GM10266 (cell line): Measurements from ENCODE around the gene AK8.

Experiments used
- DNase-seq: peaks from one replicate; pipeline ENCODE4 v3.0.0; 2012; ENCODE audit errors: extremely low spot score
- TF ChIP-seq, protein P1 (sequence below): IDR thresholded peaks from 2 replicates; pipeline ENCODE4 v1.5.1; 2012; ENCODE audit warnings: mild to moderate bottlenecking, low read depth; ENCODE audit not compliant: control insufficient read depth, insufficient read depth; ENCODE audit errors: missing control alignments

The AK8 gene

DNA sequence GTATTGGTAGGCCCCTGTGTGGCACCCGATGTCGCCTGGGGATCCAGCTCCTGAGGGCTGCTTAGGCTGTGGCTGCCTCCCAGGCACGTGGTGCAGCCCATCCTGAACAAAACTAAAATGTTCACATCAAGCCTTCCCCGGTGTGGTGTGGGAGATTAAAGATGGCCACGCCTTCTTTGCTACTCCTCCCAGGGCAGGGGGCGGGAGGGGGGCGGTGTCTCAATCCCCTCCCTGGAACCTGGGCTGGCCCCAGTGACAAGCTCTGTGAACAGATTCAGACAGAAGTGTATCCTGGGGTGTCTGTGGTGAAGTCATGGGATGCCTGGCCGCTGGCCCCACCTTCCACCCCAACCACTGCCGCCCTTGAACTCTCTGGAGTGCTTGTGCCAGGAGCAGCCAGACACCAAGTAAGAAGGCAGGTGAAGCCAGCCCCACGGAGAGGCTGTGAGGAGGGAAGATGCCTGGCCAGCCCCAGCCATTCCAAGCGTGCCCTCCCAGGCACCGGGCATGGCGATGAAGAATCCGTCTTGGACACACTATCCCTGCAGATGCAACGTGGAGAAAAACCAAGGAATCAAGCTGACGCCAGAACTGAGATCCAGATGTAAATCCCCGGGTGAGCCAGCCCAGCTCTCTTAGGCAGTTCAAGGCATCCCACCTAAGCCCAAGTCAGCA lies 75.8 kb downstream of the AK8 start:
- TF ChIP-seq, protein P1, sequence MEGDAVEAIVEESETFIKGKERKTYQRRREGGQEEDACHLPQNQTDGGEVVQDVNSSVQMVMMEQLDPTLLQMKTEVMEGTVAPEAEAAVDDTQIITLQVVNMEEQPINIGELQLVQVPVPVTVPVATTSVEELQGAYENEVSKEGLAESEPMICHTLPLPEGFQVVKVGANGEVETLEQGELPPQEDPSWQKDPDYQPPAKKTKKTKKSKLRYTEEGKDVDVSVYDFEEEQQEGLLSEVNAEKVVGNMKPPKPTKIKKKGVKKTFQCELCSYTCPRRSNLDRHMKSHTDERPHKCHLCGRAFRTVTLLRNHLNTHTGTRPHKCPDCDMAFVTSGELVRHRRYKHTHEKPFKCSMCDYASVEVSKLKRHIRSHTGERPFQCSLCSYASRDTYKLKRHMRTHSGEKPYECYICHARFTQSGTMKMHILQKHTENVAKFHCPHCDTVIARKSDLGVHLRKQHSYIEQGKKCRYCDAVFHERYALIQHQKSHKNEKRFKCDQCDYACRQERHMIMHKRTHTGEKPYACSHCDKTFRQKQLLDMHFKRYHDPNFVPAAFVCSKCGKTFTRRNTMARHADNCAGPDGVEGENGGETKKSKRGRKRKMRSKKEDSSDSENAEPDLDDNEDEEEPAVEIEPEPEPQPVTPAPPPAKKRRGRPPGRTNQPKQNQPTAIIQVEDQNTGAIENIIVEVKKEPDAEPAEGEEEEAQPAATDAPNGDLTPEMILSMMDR = no peak
- no peak for DNase-seq

GRCh38 chr9:132801659-132802058 lies 76.4 kb downstream of the AK8 start:
- TF ChIP-seq, protein P1 = no peak
- no peak for DNase-seq

DNA sequence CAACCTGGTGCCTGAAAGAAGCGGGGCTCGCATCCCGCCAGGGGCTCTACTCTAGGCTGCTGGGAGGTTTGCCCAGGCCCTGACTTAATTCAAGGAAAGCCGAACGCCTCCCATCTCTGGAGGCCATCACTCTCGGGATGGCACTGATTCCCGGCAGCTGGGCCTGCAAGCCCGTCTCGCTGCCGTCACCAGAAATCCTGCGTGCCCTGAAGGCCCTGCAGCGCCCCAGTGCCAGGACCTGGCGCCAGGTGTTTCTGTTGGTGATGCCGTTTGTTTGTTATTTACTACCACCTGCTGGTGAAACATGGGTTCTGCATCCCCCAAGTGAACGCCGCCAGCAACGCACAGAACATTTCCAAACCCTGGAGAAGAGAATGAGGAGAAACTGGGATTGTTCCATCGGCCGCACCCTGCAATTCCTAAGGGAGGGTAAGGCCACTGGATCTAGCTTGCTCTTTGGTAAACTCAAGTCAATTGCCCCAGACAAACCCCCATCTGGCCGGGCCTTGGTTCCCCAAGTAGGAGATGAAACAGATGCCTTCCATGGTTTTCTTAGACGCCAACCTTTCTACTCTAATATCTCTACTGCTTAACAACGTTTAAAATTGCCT lies 77.9 kb downstream of the AK8 start:
- DNase-seq = peak; percentile 74
- TF ChIP-seq, protein P1 = peak; percentile 87

GRCh38 chr9:132798817-132799790 lies 79.0 kb downstream of the AK8 start:
- no peak for DNase-seq
- TF ChIP-seq, protein P1 = no peak

DNA sequence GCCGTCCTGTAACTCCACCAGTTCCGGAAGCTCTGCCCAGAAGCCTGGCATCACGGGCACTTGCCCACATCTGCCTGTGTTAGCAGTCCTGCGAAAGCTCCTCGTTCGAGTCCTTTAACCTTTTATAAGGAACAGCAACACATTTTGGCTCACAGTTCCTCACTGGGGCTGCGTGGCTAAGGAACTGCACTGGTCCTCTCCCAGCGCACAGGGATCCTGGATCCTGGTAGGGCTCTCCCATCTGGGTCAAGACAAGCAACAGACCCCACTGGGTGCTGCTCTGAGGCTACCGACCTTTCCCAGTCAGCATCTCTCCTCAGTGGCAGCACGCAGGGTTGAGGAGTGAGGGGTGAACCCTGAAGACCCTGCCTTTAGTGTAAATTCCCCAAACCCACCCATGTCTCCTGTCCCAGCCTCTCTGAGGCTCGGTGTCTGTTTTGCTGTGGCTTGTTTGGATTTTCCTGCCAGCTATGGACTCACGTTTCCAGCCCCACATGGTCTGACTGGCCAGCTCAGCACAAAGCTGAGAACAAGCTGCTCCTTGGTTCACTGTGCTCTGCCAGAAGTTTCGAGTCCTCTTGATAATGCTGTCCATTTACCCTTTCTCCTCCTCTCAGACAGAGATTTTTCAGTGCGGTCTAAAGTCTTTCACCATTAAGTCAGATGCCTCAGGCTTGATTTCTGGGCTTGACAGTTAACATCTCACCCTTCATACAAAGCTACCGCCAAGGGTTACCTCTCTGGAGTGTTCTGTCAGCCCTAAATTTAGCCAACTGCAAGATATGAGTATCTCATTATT lies 80.0 kb downstream of the AK8 start:
- no peak for DNase-seq
- TF ChIP-seq, protein P1 = no peak

DNA sequence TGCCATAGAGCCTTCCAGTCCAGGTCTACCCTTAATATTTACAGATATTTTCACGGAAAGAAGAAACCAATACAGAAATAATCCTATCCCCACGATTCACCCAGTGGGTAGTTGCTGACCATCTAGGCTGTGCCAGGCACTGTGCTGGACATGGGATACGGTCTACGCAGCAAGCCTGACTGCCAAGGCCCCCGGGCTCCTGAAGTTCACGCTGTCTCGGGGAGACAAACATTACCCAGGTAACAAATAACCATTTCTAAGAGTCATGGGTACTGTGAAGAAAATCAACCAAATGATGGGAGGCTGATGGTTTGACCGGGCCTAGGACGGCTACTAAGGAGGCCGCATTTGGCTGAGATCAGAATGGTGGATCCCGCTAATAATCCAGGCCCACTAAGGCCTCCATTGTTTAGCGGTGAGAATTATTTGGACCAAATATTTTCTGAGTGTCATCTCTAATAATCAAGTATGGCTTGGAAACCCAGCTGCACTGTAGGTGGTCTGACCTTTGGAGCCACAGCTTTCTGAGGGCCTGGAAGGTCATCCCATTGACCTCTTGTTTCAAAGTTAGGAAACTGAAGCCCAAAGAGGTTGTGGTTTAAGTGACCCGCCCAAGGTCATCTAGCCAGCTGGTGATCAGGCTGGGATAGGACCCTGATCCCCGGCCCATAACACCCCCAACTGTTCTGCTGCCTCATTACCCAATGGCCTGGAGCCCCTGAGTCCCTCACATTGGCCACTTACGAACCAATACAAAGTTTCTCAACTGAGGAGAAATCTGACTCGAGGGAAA lies 82.4 kb downstream of the AK8 start:
- DNase-seq = no peak
- TF ChIP-seq, protein P1 = no peak
